ENCODE measurements around the gene NXPH3.

NXPH3 gene

DNA sequence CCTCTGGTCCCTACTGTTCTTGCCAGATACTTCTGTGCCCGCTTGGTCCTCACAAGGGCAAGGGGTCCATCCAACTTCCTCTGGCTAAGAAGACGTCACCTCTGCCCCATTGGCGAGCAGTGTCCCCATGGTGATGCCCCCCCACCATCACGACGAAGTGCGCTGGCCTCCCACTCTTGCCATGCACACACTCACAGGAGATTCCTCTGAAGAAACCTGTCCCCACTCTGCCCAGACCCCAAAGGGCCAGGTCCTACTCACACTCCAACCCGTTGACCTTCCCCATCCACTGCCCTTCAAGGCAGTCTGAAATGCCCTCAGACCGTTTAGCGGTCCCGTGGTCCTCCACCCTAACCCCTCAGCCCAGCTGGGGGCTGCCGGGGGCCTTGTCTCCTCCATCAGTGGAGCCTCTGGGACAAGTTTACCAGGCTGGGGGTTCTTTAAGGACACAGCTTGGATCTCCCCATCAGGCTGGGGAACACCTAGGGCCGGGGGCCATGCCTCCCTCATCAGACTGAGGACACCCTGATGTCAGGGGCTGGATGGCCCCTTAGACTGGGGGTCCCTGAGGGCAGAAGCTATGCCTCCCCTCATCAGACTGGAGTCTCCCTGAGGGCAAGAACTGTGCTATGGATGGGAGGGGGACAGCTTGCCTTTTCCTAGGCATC is 6.5 kb downstream of the NXPH3 start:
- H3K36me3 ChIP-seq: no peaks in the 10 kb centered on the region
- TF ChIP-seq, protein P1, sequence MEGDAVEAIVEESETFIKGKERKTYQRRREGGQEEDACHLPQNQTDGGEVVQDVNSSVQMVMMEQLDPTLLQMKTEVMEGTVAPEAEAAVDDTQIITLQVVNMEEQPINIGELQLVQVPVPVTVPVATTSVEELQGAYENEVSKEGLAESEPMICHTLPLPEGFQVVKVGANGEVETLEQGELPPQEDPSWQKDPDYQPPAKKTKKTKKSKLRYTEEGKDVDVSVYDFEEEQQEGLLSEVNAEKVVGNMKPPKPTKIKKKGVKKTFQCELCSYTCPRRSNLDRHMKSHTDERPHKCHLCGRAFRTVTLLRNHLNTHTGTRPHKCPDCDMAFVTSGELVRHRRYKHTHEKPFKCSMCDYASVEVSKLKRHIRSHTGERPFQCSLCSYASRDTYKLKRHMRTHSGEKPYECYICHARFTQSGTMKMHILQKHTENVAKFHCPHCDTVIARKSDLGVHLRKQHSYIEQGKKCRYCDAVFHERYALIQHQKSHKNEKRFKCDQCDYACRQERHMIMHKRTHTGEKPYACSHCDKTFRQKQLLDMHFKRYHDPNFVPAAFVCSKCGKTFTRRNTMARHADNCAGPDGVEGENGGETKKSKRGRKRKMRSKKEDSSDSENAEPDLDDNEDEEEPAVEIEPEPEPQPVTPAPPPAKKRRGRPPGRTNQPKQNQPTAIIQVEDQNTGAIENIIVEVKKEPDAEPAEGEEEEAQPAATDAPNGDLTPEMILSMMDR (IDR thresholded peaks at IDR 0.05; ENCODE audit: low read depth, low read length): no peak
- H3K4me3 ChIP-seq (ENCODE audit: low read depth, low read length): no peak overlapping the region
- H3K9me3 ChIP-seq: no peaks in the 10 kb centered on the region
- H3K4me1 ChIP-seq: no peaks in the 10 kb centered on the region
- peaks cover 8% of the 10 kb centered on the region for H3K27me3 ChIP-seq
- DNase-seq: no peak

DNA sequence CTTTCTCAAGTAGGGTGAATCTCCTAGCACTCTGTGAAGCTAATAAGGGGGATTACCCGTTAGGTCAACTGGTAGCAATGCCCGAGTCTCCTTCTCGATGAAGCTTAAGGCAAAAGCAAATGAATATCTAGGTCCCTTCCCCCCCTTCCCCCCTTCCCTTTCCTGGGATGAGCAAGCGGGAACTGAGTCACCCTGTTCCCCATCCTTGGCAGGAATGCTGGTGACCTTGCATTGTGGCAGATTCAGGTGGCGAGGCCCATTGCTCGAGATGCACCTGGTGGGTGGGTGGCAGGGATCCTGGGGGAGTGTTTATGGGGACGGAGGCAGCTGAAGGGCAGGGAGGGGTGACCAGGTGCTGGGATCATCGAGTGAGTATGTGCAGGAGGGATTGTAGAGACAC is 7.1 kb downstream of the NXPH3 start:
- Histone ChIP-seq H3K36me3 (no peaks in the 10 kb centered on the region), H3K4me1 (no peaks in the 10 kb centered on the region), H3K9me3 (no peaks in the 10 kb centered on the region), H3K4me3 (ENCODE audit: low read depth, low read length) (no peak overlapping the region), H3K27me3 (peaks cover 2% of the 10 kb centered on the region)
- no peak for DNase-seq
- TF ChIP-seq, protein P1 (IDR thresholded peaks at IDR 0.05; ENCODE audit: low read depth, low read length): no peak

DNA sequence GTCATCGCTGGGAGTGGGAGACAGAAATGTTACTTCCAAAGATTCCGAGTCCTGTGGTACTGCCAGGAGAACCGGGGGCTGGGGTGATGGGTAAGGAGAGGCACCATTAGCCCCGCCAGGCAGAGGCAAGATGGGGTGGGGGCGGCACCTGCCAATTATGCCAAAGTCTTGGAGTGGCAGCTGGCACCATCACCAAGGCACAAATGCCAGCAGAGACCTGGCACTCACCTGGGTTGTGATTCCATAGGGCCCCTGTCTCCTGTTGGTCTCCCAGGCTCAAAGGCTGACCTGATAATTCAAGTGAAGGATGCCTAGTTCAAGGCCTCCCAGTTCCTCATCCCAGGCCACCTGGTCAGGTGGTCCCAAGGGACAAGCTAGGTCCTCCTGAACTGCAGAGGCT is 7.6 kb downstream of the NXPH3 start:
- Histone ChIP-seq H3K4me1 (no peaks in the 10 kb centered on the region), H3K36me3 (no peaks in the 10 kb centered on the region), H3K27me3 (no peaks in the 10 kb centered on the region), H3K9me3 (no peaks in the 10 kb centered on the region), H3K4me3 (ENCODE audit: low read depth, low read length) (no peak overlapping the region)
- TF ChIP-seq, protein P1 (IDR thresholded peaks at IDR 0.05; ENCODE audit: low read depth, low read length): no peak
- no peak for DNase-seq

DNA sequence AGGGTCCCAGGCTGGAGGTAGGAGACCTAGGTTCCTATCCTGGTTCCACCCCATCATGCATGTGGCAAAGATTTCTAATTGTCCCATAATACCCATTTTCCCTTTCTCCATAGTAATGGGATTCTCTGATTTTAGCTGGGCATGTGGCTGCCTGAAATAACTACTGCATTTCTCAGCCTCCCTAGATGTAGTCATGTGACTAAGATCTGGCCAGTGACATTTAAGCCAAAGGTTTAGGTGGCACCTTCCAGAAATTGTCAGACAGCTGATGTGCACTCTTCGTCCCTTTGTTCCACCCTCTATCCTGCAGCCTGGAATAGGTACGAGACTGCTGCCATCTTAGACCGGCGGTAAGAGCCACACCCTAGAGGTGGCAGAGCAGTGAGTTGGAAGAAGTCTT is 8.2 kb downstream of the NXPH3 start:
- Histone ChIP-seq H3K4me3 (ENCODE audit: low read depth, low read length) (no peak overlapping the region), H3K27me3 (no peaks in the 10 kb centered on the region), H3K9me3 (no peaks in the 10 kb centered on the region), H3K36me3 (no peaks in the 10 kb centered on the region), H3K4me1 (no peaks in the 10 kb centered on the region)
- DNase-seq: no peak
- TF ChIP-seq, protein P1 (IDR thresholded peaks at IDR 0.05; ENCODE audit: low read depth, low read length): no peak

DNA sequence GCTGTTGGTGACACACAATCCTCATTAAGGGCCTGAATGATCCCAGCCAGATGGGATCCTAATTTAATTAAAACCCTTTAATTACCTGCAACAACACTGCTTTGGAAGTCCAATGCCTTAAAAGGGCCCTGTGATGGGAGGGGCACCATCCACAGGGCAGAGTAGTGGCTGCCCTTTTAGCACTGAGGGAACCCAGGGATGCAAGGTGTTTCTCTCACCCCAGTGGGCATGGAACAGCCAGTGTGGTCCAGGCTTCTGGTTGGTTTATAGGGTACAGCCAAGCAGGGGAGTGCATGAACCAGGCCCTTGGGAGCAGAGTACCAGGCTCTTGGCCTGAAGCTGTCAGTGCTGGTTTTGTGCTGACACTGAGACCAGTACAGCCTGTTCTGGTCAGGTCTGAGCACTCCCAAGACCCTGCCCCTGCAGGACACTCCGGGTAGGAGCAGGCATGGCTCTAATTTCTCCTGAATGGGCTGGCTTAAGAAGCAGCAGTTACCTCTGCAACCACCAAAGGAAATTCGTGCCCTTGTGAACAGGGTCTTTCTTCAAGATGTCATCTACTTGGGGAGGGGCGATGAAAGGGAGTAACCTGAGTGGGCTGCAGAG is 9.9 kb downstream of the NXPH3 start:
- no peak for DNase-seq
- TF ChIP-seq, protein P1 (IDR thresholded peaks at IDR 0.05; ENCODE audit: low read depth, low read length): peak; percentile 31; the same call in 1 of the 2 replicates
- Histone ChIP-seq H3K27me3 (no peaks in the 10 kb centered on the region), H3K4me1 (no peaks in the 10 kb centered on the region), H3K36me3 (no peaks in the 10 kb centered on the region), H3K9me3 (no peaks in the 10 kb centered on the region), H3K4me3 (ENCODE audit: low read depth, low read length) (no peak overlapping the region)

DNA sequence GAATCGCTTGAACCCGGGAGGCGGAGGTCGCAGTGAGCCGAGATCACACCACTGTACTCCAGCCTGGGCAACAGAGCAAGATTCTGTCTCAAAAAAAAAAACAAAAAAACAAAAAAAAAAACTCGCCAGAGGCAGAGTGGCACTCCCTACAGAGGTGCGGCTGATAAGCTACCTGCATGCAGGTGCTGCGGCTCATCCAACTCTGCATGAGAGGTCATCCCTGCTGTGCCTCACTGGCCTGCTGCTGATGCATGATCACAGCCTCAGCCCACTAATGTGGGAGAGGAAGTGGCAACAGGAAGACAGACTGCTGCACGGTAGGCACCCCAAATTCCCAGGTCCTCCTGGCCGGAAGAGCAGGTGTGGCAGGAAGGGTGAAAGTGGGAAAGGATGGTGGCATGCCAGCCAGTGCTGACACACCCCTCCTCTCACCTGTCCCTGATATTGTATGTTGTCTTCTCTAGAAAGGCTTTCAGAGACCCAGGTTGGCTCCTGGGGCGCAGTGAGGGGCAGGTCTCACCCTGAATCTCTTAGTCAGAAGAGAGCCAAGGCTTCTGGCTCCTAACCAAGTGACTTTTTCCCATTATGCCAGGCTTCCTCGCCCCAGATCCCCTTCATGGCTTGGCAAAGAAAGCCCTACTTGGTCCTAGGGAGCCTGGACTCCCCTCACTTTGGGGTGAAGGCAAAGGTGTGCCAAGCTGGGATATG is 11.8 kb downstream of the NXPH3 start:
- no peak for DNase-seq
- H3K36me3 ChIP-seq: no peaks in the 10 kb centered on the region
- H3K4me3 ChIP-seq (ENCODE audit: low read depth, low read length): no peak overlapping the region
- no peaks in the 10 kb centered on the region for H3K27me3 ChIP-seq
- H3K9me3 ChIP-seq: no peaks in the 10 kb centered on the region
- TF ChIP-seq, protein P1 (IDR thresholded peaks at IDR 0.05; ENCODE audit: low read depth, low read length): no peak
- no peaks in the 10 kb centered on the region for H3K4me1 ChIP-seq
